ENCODE results near the gene PHTF2.
"Not testable (repeated sequence)": the region's sequence is repeated elsewhere in the genome, so short reads cannot be mapped to it uniquely, and the experiment has no call there.

The PHTF2 gene

GRCh38 chr7:77771901-77772300, 26.7 kb upstream of the PHTF2 start:
- H3K4me3 ChIP-seq (ENCODE audit: low read depth in 1 of 2, low read length in 2 of 2): no peak overlapping the region
- no peak overlapping the region for H3K9ac ChIP-seq (ENCODE audit: low read length)
- no peaks in the 10 kb centered on the region for H3K4me1 ChIP-seq (ENCODE audit: insufficient read depth, low read length)
- no peaks in the 10 kb centered on the region for H3K27me3 ChIP-seq (ENCODE audit: control insufficient read depth in 1 of 2, insufficient read depth in 2 of 2, low read length in 2 of 2)
- H3K27ac ChIP-seq (ENCODE audit: low read depth, low read length): no peak overlapping the region
- no peaks in the 10 kb centered on the region for H3K9me3 ChIP-seq (ENCODE audit: low read length)
- peaks cover 24% of the 10 kb centered on the region for H3K36me3 ChIP-seq (ENCODE audit: insufficient read depth, low read length)

GRCh38 chr7:77778535-77778934, 20.0 kb upstream of the PHTF2 start:
- Histone ChIP-seq H3K4me3 (ENCODE audit: low read depth in 1 of 2, low read length in 2 of 2) (no peak overlapping the region), H3K27ac (ENCODE audit: low read depth, low read length) (no peak overlapping the region), H3K4me1 (ENCODE audit: insufficient read depth, low read length) (no peaks in the 10 kb centered on the region), H3K9ac (ENCODE audit: low read length) (no peak overlapping the region), H3K36me3 (ENCODE audit: insufficient read depth, low read length) (peaks cover 40% of the 10 kb centered on the region), H3K9me3 (ENCODE audit: low read length) (no peaks in the 10 kb centered on the region), H3K27me3 (ENCODE audit: control insufficient read depth in 1 of 2, insufficient read depth in 2 of 2, low read length in 2 of 2) (no peaks in the 10 kb centered on the region)

GRCh38 chr7:77782383-77782782, 16.2 kb upstream of the PHTF2 start:
- no peaks in the 10 kb centered on the region for H3K9me3 ChIP-seq (ENCODE audit: low read length)
- peaks cover 28% of the 10 kb centered on the region for H3K36me3 ChIP-seq (ENCODE audit: insufficient read depth, low read length)
- H3K27me3 ChIP-seq (ENCODE audit: control insufficient read depth in 1 of 2, insufficient read depth in 2 of 2, low read length in 2 of 2): no peaks in the 10 kb centered on the region
- H3K4me1 ChIP-seq (ENCODE audit: insufficient read depth, low read length): no peaks in the 10 kb centered on the region
- no peak overlapping the region for H3K4me3 ChIP-seq (ENCODE audit: low read depth in 1 of 2, low read length in 2 of 2)
- no peak overlapping the region for H3K9ac ChIP-seq (ENCODE audit: low read length)
- H3K27ac ChIP-seq (ENCODE audit: low read depth, low read length): no peak overlapping the region

GRCh38 chr7:77783111-77783510, 15.5 kb upstream of the PHTF2 start:
- no peaks in the 10 kb centered on the region for H3K9me3 ChIP-seq (ENCODE audit: low read length)
- H3K4me1 ChIP-seq (ENCODE audit: insufficient read depth, low read length): no peaks in the 10 kb centered on the region
- no peak overlapping the region for H3K27ac ChIP-seq (ENCODE audit: low read depth, low read length)
- H3K4me3 ChIP-seq (ENCODE audit: low read depth in 1 of 2, low read length in 2 of 2): no peak overlapping the region
- no peak overlapping the region for H3K9ac ChIP-seq (ENCODE audit: low read length)
- peaks cover 27% of the 10 kb centered on the region for H3K36me3 ChIP-seq (ENCODE audit: insufficient read depth, low read length)
- no peaks in the 10 kb centered on the region for H3K27me3 ChIP-seq (ENCODE audit: control insufficient read depth in 1 of 2, insufficient read depth in 2 of 2, low read length in 2 of 2)

- H3K4me3 ChIP-seq (ENCODE audit: low read depth in 1 of 2, low read length in 2 of 2): no peak overlapping the region
- H3K36me3 ChIP-seq (ENCODE audit: insufficient read depth, low read length): peaks cover 23% of the 10 kb centered on the region
- H3K9me3 ChIP-seq (ENCODE audit: low read length): no peaks in the 10 kb centered on the region
- H3K4me1 ChIP-seq (ENCODE audit: insufficient read depth, low read length): no peaks in the 10 kb centered on the region
- H3K9ac ChIP-seq (ENCODE audit: low read length): no peak overlapping the region
- no peak overlapping the region for H3K27ac ChIP-seq (ENCODE audit: low read depth, low read length)
- H3K27me3 ChIP-seq (ENCODE audit: control insufficient read depth in 1 of 2, insufficient read depth in 2 of 2, low read length in 2 of 2): no peaks in the 10 kb centered on the region
These were observed 15.0 kb upstream of the PHTF2 start for GRCh38 chr7:77783545-77783944.

- H3K9ac ChIP-seq (ENCODE audit: low read length); H3K27me3 ChIP-seq (ENCODE audit: control insufficient read depth in 1 of 2, insufficient read depth in 2 of 2, low read length in 2 of 2); H3K4me1 ChIP-seq (ENCODE audit: insufficient read depth, low read length); H3K9me3 ChIP-seq (ENCODE audit: low read length); H3K4me3 ChIP-seq (ENCODE audit: low read depth in 1 of 2, low read length in 2 of 2); H3K27ac ChIP-seq (ENCODE audit: low read depth, low read length): not testable (repeated sequence)
- H3K36me3 ChIP-seq (ENCODE audit: insufficient read depth, low read length): peaks cover 17% of the 10 kb centered on the region
These were observed 14.1 kb upstream of the PHTF2 start for GRCh38 chr7:77784426-77784825.

- Histone ChIP-seq H3K36me3 (ENCODE audit: insufficient read depth, low read length) (peaks cover 9% of the 10 kb centered on the region), H3K27ac (ENCODE audit: low read depth, low read length) (no peak overlapping the region), H3K4me3 (ENCODE audit: low read depth in 1 of 2, low read length in 2 of 2) (no peak overlapping the region), H3K9ac (ENCODE audit: low read length) (no peak overlapping the region), H3K4me1 (ENCODE audit: insufficient read depth, low read length) (no peaks in the 10 kb centered on the region), H3K27me3 (ENCODE audit: control insufficient read depth in 1 of 2, insufficient read depth in 2 of 2, low read length in 2 of 2) (no peaks in the 10 kb centered on the region), H3K9me3 (ENCODE audit: low read length) (no peaks in the 10 kb centered on the region)
These were observed 12.6 kb upstream of the PHTF2 start for GRCh38 chr7:77786018-77786417.

GRCh38 chr7:77786741-77787140, 11.8 kb upstream of the PHTF2 start:
- Histone ChIP-seq H3K9ac (ENCODE audit: low read length) (no peak overlapping the region), H3K9me3 (ENCODE audit: low read length) (no peaks in the 10 kb centered on the region), H3K27me3 (ENCODE audit: control insufficient read depth in 1 of 2, insufficient read depth in 2 of 2, low read length in 2 of 2) (no peaks in the 10 kb centered on the region), H3K36me3 (ENCODE audit: insufficient read depth, low read length) (peaks cover 9% of the 10 kb centered on the region), H3K4me3 (ENCODE audit: low read depth in 1 of 2, low read length in 2 of 2) (no peak overlapping the region), H3K27ac (ENCODE audit: low read depth, low read length) (no peak overlapping the region), H3K4me1 (ENCODE audit: insufficient read depth, low read length) (no peaks in the 10 kb centered on the region)

GRCh38 chr7:77788327-77788902, 10.2 kb upstream of the PHTF2 start:
- Histone ChIP-seq H3K27me3 (ENCODE audit: control insufficient read depth in 1 of 2, insufficient read depth in 2 of 2, low read length in 2 of 2) (no peaks in the 10 kb centered on the region), H3K36me3 (ENCODE audit: insufficient read depth, low read length) (peaks cover 4% of the 10 kb centered on the region), H3K9ac (ENCODE audit: low read length) (no peak overlapping the region), H3K4me1 (ENCODE audit: insufficient read depth, low read length) (no peaks in the 10 kb centered on the region), H3K4me3 (ENCODE audit: low read depth in 1 of 2, low read length in 2 of 2) (no peak overlapping the region), H3K27ac (ENCODE audit: low read depth, low read length) (no peak overlapping the region), H3K9me3 (ENCODE audit: low read length) (no peaks in the 10 kb centered on the region)

GRCh38 chr7:77791336-77791735, 7.2 kb upstream of the PHTF2 start:
- Histone ChIP-seq H3K4me1 (ENCODE audit: insufficient read depth, low read length) (peaks cover under 1% of the 10 kb centered on the region), H3K9ac (ENCODE audit: low read length) (no peak overlapping the region), H3K9me3 (ENCODE audit: low read length) (no peaks in the 10 kb centered on the region), H3K27me3 (ENCODE audit: control insufficient read depth in 1 of 2, insufficient read depth in 2 of 2, low read length in 2 of 2) (no peaks in the 10 kb centered on the region), H3K27ac (ENCODE audit: low read depth, low read length) (no peak overlapping the region), H3K36me3 (ENCODE audit: insufficient read depth, low read length) (peaks cover 5% of the 10 kb centered on the region), H3K4me3 (ENCODE audit: low read depth in 1 of 2, low read length in 2 of 2) (no peak overlapping the region)

- Histone ChIP-seq H3K27me3 (ENCODE audit: control insufficient read depth in 1 of 2, insufficient read depth in 2 of 2, low read length in 2 of 2) (no peaks in the 10 kb centered on the region), H3K4me1 (ENCODE audit: insufficient read depth, low read length) (peaks cover 7% of the 10 kb centered on the region), H3K9me3 (ENCODE audit: low read length) (no peaks in the 10 kb centered on the region), H3K4me3 (ENCODE audit: low read depth in 1 of 2, low read length in 2 of 2) (no peak overlapping the region), H3K36me3 (ENCODE audit: insufficient read depth, low read length) (peaks cover 5% of the 10 kb centered on the region), H3K27ac (ENCODE audit: low read depth, low read length) (no peak overlapping the region), H3K9ac (ENCODE audit: low read length) (no peak overlapping the region)
These were observed 6.6 kb upstream of the PHTF2 start for GRCh38 chr7:77791956-77792355.

- peaks cover 14% of the 10 kb centered on the region for H3K4me1 ChIP-seq (ENCODE audit: insufficient read depth, low read length)
- no peak overlapping the region for H3K27ac ChIP-seq (ENCODE audit: low read depth, low read length)
- no peak overlapping the region for H3K9ac ChIP-seq (ENCODE audit: low read length)
- H3K4me3 ChIP-seq (ENCODE audit: low read depth in 1 of 2, low read length in 2 of 2): no peak overlapping the region
- H3K9me3 ChIP-seq (ENCODE audit: low read length): no peaks in the 10 kb centered on the region
- H3K27me3 ChIP-seq (ENCODE audit: control insufficient read depth in 1 of 2, insufficient read depth in 2 of 2, low read length in 2 of 2): no peaks in the 10 kb centered on the region
- peaks cover 5% of the 10 kb centered on the region for H3K36me3 ChIP-seq (ENCODE audit: insufficient read depth, low read length)
These were observed 4.6 kb upstream of the PHTF2 start for GRCh38 chr7:77794000-77794399.

Measured in muscle layer of colon (tissue), 2 donors.